Measurements from ENCODE around the gene NT5C3B. TPM values are rescaled to one million over a fixed set of nuclear protein-coding genes. Genes with fewer than 3 reads are reported as not detected.

The NT5C3B gene
- total and polyA plus RNA-seq, 12 donors, result 14.5 to 48.5 (median 21.4) TPM

DNA sequence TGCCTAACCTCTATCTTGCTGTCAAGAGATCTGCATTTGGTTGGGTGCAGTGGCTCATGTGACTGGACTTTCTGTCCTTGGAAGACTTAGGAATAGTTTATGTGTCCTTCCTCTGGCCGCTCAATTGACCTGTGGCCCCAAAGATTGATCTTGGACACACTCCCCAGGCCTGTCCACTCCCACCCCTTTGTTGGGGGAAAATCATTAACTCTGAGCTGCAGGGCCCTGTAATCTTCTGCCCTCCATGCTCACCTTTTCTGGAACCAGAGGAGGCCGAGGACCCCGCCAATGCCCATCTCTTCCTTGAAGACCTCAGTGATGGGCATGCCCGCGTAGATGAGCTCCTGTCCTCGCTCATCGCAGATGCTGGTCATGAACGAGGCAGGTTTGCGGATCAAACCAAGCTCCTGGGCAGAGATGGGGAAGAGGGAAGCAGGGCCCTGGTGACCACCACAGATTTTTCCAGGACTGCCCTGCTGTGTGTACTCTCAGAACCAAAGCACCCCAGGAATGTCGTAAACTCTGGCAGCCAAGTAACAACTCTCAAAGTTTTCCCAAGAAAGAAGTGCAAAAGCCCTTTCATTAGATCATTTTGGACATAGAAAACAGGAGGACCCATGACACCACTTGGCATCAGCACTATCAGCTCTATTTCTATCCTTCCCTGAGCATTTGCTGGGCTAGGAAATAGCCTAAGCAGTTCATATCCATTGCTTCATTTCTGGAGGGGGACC is 37.7 kb upstream of the NT5C3B start:
- Histone ChIP-seq H3K27me3 (no peaks in the 10 kb centered on the region), H3K4me3 (no peak overlapping the region), H3K4me1 (no peaks in the 10 kb centered on the region), H3K36me3 (peaks cover 0 to 92% (median 43%) of the 10 kb centered on the region in 9 donors), H3K9me3 (no peaks in the 10 kb centered on the region), H3K27ac (no peak overlapping the region)
- no peak for TF ChIP-seq CTCF (IDR thresholded peaks at IDR 0.05)
- peak in 1 of 8 donors; percentile 14 for ATAC-seq
- 98% methylated on average over 10 of the region's 10 CpGs for WGBS, 2 donors
- DNase-seq, result no peak
- intact Hi-C loops (cut with DNase I), result loop anchor here in 1 of 10 donors (5.0 kb wide), 1 partner anchor 49 kb away; no protein-coding TSS in a partner anchor

DNA sequence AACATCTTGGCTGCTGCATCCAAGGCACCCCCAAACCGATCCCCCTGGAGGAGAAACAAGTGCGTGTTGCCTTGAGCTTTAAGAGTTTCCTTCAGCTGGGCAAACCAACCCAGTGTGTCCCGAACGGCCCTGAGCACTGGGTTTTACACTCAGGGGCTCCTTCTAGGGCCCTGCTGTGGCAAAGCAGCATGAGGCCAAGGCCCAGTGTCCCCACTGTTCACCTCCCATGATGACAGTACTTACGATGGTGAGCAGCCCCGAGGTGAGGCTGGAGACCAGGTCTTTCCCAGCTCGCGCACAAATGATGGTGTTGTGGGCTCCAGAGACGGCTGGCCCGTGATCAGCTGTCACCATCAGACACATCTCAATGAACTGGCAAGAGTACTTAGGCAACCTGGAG is 35.8 kb upstream of the NT5C3B start:
- DNase-seq (no peak), ATAC-seq (no peak)
- TF ChIP-seq CTCF (IDR thresholded peaks at IDR 0.05), result no peak
- H3K4me1 ChIP-seq, result no peaks in the 10 kb centered on the region
- H3K36me3 ChIP-seq, result peaks cover 0 to 92% (median 25%) of the 10 kb centered on the region in 9 donors
- no peak overlapping the region for H3K27ac ChIP-seq
- H3K9me3 ChIP-seq, result no peaks in the 10 kb centered on the region
- intact Hi-C loops (cut with DNase I), result loop anchor here in 1 of 10 donors (5.0 kb wide), 1 partner anchor 51 kb away; no protein-coding TSS in a partner anchor
- 91 to 95% methylated on average over 10 of the region's 10 CpGs for WGBS, 2 donors
- H3K4me3 ChIP-seq, result no peak overlapping the region
- no peaks in the 10 kb centered on the region for H3K27me3 ChIP-seq

DNA sequence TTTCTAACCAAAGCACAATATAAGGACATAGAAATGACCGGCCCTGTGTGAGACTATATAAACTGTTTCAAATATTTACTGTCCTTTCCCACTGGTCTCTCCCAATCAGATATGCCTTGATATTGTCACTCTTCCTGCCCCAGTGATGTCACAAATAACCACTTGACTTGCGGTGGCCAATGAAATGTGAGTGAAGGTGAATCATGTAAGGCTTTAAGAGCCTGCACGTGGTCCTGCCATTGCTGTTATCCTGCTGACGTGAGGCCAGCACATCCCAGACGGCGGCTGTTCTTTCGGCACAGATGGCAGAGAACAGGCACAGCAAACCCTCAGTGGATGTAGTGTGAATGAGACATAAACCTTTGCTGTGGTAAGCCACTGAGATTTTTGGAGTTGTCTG is 34.6 kb upstream of the NT5C3B start:
- WGBS, 2 donors, result 70 to 74% methylated on average over 7 of the region's 7 CpGs
- intact Hi-C loops (cut with DNase I), result loop anchor here in 1 of 10 donors (5.0 kb wide), 1 partner anchor 52 kb away; no protein-coding TSS in a partner anchor
- H3K36me3 ChIP-seq, result peaks cover 0 to 87% (median 25%) of the 10 kb centered on the region in 9 donors
- DNase-seq, result no peak
- no peaks in the 10 kb centered on the region for H3K9me3 ChIP-seq
- peaks cover 0 to 5% (median 0%) of the 10 kb centered on the region in 9 donors for H3K4me1 ChIP-seq
- no peak overlapping the region for H3K4me3 ChIP-seq
- no peak overlapping the region for H3K27ac ChIP-seq
- no peak for TF ChIP-seq CTCF (IDR thresholded peaks at IDR 0.05)
- no peaks in the 10 kb centered on the region for H3K27me3 ChIP-seq
- ATAC-seq, result peak in 3 of 8 donors; percentile 25 to 41 (median 39)

GRCh38 chr17:41870097-41870496 is 34.1 kb upstream of the NT5C3B start:
- TF ChIP-seq CTCF (IDR thresholded peaks at IDR 0.05), result no peak
- H3K4me3 ChIP-seq, result no peak overlapping the region
- 84 to 85% methylated on average over 2 of the region's 2 CpGs for WGBS, 2 donors
- DNase-seq, result no peak
- intact Hi-C loops (cut with DNase I), result loop anchor here in 1 of 10 donors (5.0 kb wide), 1 partner anchor 52 kb away; no protein-coding TSS in a partner anchor
- peaks cover 0 to 87% (median 25%) of the 10 kb centered on the region in 9 donors for H3K36me3 ChIP-seq
- ATAC-seq, result no peak
- no peaks in the 10 kb centered on the region for H3K27me3 ChIP-seq
- H3K4me1 ChIP-seq, result peaks cover 0 to 7% (median under 1%) of the 10 kb centered on the region in 9 donors
- H3K27ac ChIP-seq, result no peak overlapping the region
- H3K9me3 ChIP-seq, result no peaks in the 10 kb centered on the region

All from heart right ventricle (tissue), 16 donors.